ENCODE data around the gene ADAM12.

ADAM12 gene

GRCh38 chr10:125983656-125984055 is 404.6 kb downstream of the ADAM12 start:
- no peak for ATAC-seq
- TF ChIP-seq BACH2 (CRISPR knock-in tag; IDR thresholded peaks at IDR 0.05; ENCODE audit: borderline replicate concordance) (no peak), PPARA (CRISPR knock-in tag; IDR thresholded peaks at IDR 0.05; ENCODE audit: borderline replicate concordance) (no peak), TOX (CRISPR knock-in tag; IDR thresholded peaks at IDR 0.05; ENCODE audit: borderline replicate concordance) (no peak), ZC3H10 (CRISPR knock-in tag; IDR thresholded peaks at IDR 0.05) (no peak), ZNF70 (CRISPR knock-in tag; IDR thresholded peaks at IDR 0.05) (no peak), POU6F1 (CRISPR knock-in tag; IDR thresholded peaks at IDR 0.05; ENCODE audit: borderline replicate concordance, low read depth) (no peak)

- peak; percentile 74 for ATAC-seq
- TF ChIP-seq ESRRG (CRISPR knock-in tag; IDR thresholded peaks at IDR 0.05) (no peak), ZNF70 (CRISPR knock-in tag; IDR thresholded peaks at IDR 0.05) (no peak), TOX (CRISPR knock-in tag; IDR thresholded peaks at IDR 0.05; ENCODE audit: borderline replicate concordance) (no peak), POU6F1 (CRISPR knock-in tag; IDR thresholded peaks at IDR 0.05; ENCODE audit: borderline replicate concordance, low read depth) (no peak), GLIS3 (CRISPR knock-in tag; IDR thresholded peaks at IDR 0.05) (no peak), ZNF8 (CRISPR knock-in tag; IDR thresholded peaks at IDR 0.05) (no peak), PATZ1 (CRISPR knock-in tag; IDR thresholded peaks at IDR 0.05; ENCODE audit: borderline replicate concordance) (no peak), PPARA (CRISPR knock-in tag; IDR thresholded peaks at IDR 0.05; ENCODE audit: borderline replicate concordance) (no peak), OSR1 (CRISPR knock-in tag; IDR thresholded peaks at IDR 0.05) (no peak), RARB (CRISPR knock-in tag; IDR thresholded peaks at IDR 0.05) (no peak), CSDC2 (CRISPR knock-in tag; IDR thresholded peaks at IDR 0.05) (no peak)
These were observed 405.1 kb downstream of the ADAM12 start for GRCh38 chr10:125983161-125983560.

- TF ChIP-seq ZNF8 (CRISPR knock-in tag; IDR thresholded peaks at IDR 0.05) (no peak), TCF4 (CRISPR knock-in tag; IDR thresholded peaks at IDR 0.05; ENCODE audit: borderline replicate concordance) (no peak), TSHZ2 (CRISPR knock-in tag; IDR thresholded peaks at IDR 0.05) (no peak), RARB (CRISPR knock-in tag; IDR thresholded peaks at IDR 0.05) (no peak), ZFP3 (CRISPR knock-in tag; IDR thresholded peaks at IDR 0.05) (no peak), ZNF70 (CRISPR knock-in tag; IDR thresholded peaks at IDR 0.05) (no peak), TOX (CRISPR knock-in tag; IDR thresholded peaks at IDR 0.05; ENCODE audit: borderline replicate concordance) (no peak), CSDC2 (CRISPR knock-in tag; IDR thresholded peaks at IDR 0.05) (no peak), ARNTL (CRISPR knock-in tag; IDR thresholded peaks at IDR 0.05; ENCODE audit: borderline replicate concordance, low read depth) (no peak)
- ATAC-seq: peak; percentile 87
These were observed 405.9 kb downstream of the ADAM12 start for GRCh38 chr10:125982260-125982948.

- TF ChIP-seq ZC3H10 (CRISPR knock-in tag; IDR thresholded peaks at IDR 0.05) (0 out of 2 replicates have a peak, but pooled peaks have one; percentile 13), TOX (CRISPR knock-in tag; IDR thresholded peaks at IDR 0.05; ENCODE audit: borderline replicate concordance) (no peak)
- no peak for ATAC-seq
These were observed 407.7 kb downstream of the ADAM12 start for GRCh38 chr10:125980521-125981035.
